ENCODE measurements around the gene STAC3.

Gene STAC3

DNA sequence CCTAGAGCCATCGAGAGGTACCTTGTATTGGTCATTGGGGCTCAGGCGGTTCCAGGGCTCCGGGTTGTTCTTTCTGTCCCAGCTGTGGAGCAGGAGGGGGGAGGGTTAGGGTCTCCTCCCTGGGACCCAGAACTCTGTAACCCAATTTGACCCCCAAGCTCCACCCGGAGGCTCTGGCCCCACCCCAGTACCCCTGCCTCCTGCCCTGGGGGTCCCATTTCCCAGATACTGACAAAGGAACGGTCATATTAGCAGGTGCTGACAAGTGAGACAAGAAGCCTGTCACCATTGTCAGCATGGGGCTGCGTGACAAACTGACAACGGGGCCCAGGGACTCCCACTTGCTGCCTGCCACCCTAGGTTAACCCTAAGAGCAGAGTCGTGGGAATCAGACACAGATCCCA, 15.3 kb downstream of the STAC3 start:
- no peak for DNase-seq

DNA sequence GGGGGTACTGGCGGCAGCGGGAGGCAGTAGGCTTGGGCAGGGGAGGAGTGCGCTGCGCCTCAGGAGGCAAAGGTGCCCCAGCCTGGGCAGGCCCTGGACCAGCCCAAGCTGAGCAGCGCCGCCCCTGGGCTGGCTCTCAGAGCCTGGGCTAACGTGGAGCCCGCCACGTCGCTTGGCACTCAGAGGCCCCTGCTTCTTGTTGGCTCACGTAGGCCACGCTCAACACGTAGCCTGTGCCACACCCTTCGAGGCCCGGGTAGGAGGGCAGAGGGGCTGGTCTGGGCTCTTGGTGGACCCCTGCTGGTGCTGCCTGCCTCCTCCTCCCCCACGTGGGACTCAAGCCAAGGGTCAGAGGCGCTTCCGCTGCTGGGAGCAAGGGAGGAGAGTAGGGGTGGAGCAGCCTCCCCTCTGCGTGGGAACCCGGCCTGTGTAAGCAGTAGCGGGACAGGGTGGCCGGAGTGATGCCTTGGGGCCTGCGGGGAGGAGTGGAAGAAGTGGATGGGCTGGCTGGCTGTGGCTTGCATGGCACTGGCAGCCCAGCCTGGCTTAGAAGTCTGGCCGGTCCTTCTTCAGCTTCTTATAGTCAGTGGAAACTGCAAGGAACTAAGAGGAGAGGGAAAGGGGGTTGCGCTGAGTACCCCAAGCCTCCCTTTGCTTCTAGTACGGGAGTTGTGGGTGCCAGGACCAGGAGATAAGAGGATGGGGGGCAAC, 15.8 kb downstream of the STAC3 start:
- no peak for DNase-seq

GRCh38 chr12:57234571-57235016, 16.4 kb downstream of the STAC3 start:
- DNase-seq: no peak

DNA sequence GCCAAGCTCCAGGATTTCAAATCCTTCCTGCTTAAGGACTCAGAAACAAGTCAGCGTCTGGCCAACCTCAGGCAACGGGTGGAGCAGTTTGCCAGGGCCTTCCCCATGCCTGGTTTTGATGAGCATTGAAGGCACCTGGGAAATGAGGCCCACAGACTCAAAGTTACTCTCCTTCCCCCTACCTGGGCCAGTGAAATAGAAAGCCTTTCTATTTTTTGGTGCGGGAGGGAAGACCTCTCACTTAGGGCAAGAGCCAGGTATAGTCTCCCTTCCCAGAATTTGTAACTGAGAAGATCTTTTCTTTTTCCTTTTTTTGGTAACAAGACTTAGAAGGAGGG, 16.8 kb downstream of the STAC3 start:
- DNase-seq: no peak

GRCh38 chr12:57233357-57234232, 17.4 kb downstream of the STAC3 start:
- DNase-seq: no peak

GRCh38 chr12:57232156-57232756, 18.7 kb downstream of the STAC3 start:
- no peak for DNase-seq

DNA sequence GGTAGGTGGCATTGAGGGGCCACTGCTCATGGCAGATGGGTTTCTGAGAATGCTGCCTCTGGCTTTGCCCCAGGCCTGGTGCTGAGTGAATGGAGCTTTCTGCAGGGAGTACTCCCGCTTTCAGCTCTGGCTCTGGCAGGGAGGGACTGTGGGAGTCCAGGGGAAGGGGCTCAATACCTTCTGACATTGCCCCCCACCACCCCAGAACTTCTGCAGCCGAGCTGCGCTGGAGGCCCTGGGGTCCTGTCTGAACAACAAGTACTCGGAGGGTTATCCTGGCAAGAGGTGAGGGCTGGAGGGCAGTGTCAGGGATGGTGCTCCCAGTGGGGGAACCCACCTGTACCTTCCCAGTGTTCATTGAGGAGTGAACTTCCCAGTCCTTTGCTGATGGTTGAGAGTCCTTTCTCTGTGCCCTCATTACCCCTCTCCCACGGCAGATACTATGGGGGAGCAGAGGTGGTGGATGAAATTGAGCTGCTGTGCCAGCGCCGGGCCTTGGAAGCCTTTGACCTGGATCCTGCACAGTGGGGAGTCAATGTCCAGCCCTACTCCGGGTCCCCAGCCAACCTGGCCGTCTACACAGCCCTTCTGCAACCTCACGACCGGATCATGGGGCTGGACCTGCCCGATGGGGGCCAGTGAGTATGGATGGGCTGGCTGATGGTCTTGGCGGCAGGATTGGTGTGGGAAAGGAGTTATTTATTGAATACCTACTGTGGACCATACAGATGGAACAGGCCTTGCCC, 19.5 kb downstream of the STAC3 start:
- DNase-seq: no peak

DNA sequence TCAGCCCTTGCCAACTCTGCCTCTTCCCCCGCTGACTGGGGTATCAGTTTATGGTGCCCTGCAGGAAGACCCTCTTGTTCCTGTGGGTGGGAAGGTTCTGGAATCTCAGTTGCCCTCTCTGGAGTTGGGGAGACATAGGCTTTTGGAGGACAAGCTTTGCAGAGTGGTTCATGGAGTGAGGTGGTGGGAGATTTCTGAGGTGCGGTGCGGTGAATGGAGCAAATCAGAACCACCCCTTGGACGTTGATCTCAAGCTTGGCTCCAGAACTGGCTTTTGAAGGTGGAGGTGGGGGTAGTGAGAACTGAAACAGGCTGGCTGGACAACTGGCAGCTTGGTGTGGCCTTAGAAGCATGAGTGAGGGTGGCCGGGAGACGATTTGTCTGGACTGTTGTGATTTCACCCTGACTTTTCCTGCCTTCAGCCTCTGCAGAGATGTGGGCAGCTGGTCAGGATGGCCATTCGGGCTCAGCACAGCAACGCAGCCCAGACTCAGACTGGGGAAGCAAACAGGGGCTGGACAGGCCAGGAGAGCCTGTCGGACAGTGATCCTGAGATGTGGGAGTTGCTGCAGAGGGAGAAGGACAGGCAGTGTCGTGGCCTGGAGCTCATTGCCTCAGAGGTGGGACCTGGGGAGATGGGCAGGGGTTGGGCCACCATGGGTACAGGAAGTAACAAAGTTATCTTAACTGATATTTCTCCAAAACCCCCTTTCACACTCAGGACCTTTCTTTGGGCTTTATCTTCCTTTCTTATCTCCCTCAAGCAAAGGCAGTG, 20.4 kb downstream of the STAC3 start:
- DNase-seq: no peak

GRCh38 chr12:57229634-57230380, 21.2 kb downstream of the STAC3 start, which contains the start of gene SHMT2:
Gene SHMT2, plus strand, starts transcription at chr12:57229711. Its CDS starts 68 bp downstream, at chr12:57229779.
- DNase-seq: peak; percentile 89

GRCh38 chr12:57229046-57229633, 21.8 kb downstream of the STAC3 start:
- peak; percentile 41 for DNase-seq

DNA sequence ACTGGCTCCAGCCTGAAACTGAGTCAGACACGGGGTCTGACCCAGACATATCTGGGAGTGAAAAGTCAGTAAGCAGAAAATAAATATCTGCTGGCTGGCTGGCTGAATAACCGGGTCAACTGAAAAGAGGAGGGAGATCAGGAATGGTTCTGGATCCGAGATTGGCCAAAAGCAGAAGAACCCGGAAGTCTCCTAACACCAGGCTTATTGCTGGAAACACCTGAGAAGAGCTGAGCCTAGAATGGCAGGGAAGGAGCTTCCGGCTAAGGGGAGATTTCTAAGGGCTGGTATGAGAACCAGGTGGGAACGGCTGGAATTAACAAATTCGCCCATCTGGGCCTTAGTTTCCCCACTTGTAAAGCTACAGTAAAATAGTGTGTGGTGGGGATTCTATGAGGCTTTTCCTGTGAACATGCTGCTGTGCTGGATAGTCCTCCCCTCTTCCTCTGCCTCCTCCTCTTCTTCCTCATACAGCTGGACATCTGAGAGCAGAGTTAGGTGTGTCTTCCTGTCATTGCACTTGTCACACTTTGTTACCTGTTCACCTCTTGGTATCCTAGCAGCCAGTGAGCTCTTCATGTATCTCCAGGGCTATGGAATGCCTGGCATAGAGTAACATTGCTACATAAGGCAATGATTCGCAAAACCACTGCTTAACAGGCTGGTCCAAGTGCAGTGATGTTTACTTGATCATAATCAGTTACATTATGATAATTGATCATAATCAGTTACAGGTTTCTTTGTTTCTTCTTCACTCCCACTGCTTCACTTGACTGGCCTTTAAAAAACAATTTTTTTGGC, 23.5 kb downstream of the STAC3 start:
- no peak for DNase-seq

- DNase-seq: no peak
These were observed 24.2 kb downstream of the STAC3 start for GRCh38 chr12:57226588-57227314.

- no peak for DNase-seq
These were observed 25.2 kb downstream of the STAC3 start for GRCh38 chr12:57225680-57226210.

- DNase-seq: peak; percentile 58
These were observed 25.9 kb downstream of the STAC3 start for GRCh38 chr12:57224973-57225679.

GRCh38 chr12:57224278-57224972, 26.6 kb downstream of the STAC3 start:
- DNase-seq: no peak

GRCh38 chr12:57223191-57224165, 27.5 kb downstream of the STAC3 start:
- no peak for DNase-seq
